Mesenchymal stem cell (in vitro differentiated cells and primary cell): ENCODE measurements around the gene FGD2.
A peak's percentile ranks its signal among the peaks of the same experiment; 100 is the strongest.

Experiments
- DNase-seq: peaks from one replicate; pipeline ENCODE4 v3.0.0-alpha.2; 2013
- H2AFZ ChIP-seq: one replicate; pipeline ENCODE4 v1.6.1; 2013; ENCODE audit warnings: low read depth, mild to moderate bottlenecking, control low read depth, inconsistent platforms, low read length, moderate library complexity
- H2AK5ac ChIP-seq: 2 replicates; pipeline ENCODE4 v1.6.1; 2013; ENCODE audit warnings: low read length, moderate library complexity, mild to moderate bottlenecking, inconsistent platforms; ENCODE audit not compliant: severe bottlenecking
- H2BK120ac ChIP-seq: one replicate; pipeline ENCODE4 v1.6.1; 2013; ENCODE audit warnings: low read depth, mild to moderate bottlenecking, inconsistent platforms, low read length, moderate library complexity
- H2BK12ac ChIP-seq, 2 experiments: one replicate each; pipeline ENCODE4 v1.6.1; 2013; ENCODE audit warnings: inconsistent platforms in 2 of 2, low read length in 2 of 2, mild to moderate bottlenecking in 2 of 2, moderate library complexity in 2 of 2, control low read depth in 1 of 2
- H2BK15ac ChIP-seq: one replicate; pipeline ENCODE4 v1.6.1; 2013; ENCODE audit warnings: mild to moderate bottlenecking, low read depth, inconsistent platforms; ENCODE audit not compliant: poor library complexity, severe bottlenecking
- H2BK5ac ChIP-seq: 2 replicates; pipeline ENCODE4 v1.6.1; 2013; ENCODE audit warnings: low read depth, mild to moderate bottlenecking, low read length, control low read depth, inconsistent platforms; ENCODE audit not compliant: poor library complexity, severe bottlenecking
- H3K14ac ChIP-seq, 2 experiments: one replicate each; pipeline ENCODE4 v1.6.1; 2013; ENCODE audit warnings: inconsistent platforms in 2 of 2, low read length in 2 of 2, control low read depth in 1 of 2, mild to moderate bottlenecking in 1 of 2, moderate library complexity in 1 of 2
- H3K18ac ChIP-seq, 2 experiments: one replicate each; pipeline ENCODE4 v1.6.1; 2013; ENCODE audit warnings: inconsistent platforms in 2 of 2, low read length in 2 of 2, control low read depth in 1 of 2, low read depth in 1 of 2, mild to moderate bottlenecking in 1 of 2
- H3K23ac ChIP-seq, 2 experiments: one replicate each; pipeline ENCODE4 v1.6.1; 2013; ENCODE audit warnings: inconsistent platforms in 2 of 2, low read length in 2 of 2, mild to moderate bottlenecking in 2 of 2, moderate library complexity in 2 of 2, control low read depth in 1 of 2
- H3K27ac ChIP-seq: 2 replicates; pipeline ENCODE4 v1.5.1; 2013; ENCODE audit warnings: mild to moderate bottlenecking, moderate library complexity, low read length, control low read depth, inconsistent platforms; ENCODE audit not compliant: poor library complexity, severe bottlenecking
- H3K27me3 ChIP-seq, 2 experiments: 2 replicates each; pipeline versions ENCODE4 v1.6.1 to v1.7.0; 2013; ENCODE audit warnings: low read length in 2 of 2, mild to moderate bottlenecking in 2 of 2, moderate library complexity in 2 of 2, control low read depth in 1 of 2, inconsistent platforms in 1 of 2; ENCODE audit not compliant: control insufficient read depth in 1 of 2, insufficient read depth in 1 of 2
- H3K36me3 ChIP-seq, 2 experiments: 2 replicates each; pipeline versions ENCODE4 v1.6.1 to v1.7.0; 2013; ENCODE audit warnings: low read length in 2 of 2, control low read depth in 1 of 2, inconsistent platforms in 1 of 2, low read depth in 1 of 2, mild to moderate bottlenecking in 1 of 2; ENCODE audit not compliant: insufficient read depth in 2 of 2, control insufficient read depth in 1 of 2
- H3K4ac ChIP-seq, 2 experiments: one replicate each; pipeline ENCODE4 v1.6.1; 2013; ENCODE audit warnings: inconsistent platforms in 2 of 2, low read length in 2 of 2, mild to moderate bottlenecking in 2 of 2, moderate library complexity in 2 of 2, control low read depth in 1 of 2, low read depth in 1 of 2
- H3K4me1 ChIP-seq: 2 replicates; pipeline ENCODE4 v1.6.1; 2013; ENCODE audit warnings: low read depth, low read length, control low read depth; ENCODE audit not compliant: control insufficient read depth, insufficient read depth
- H3K4me2 ChIP-seq: 2 replicates; pipeline ENCODE4 v1.6.1; 2013; ENCODE audit warnings: low read length, mild to moderate bottlenecking, inconsistent platforms; ENCODE audit not compliant: poor library complexity, severe bottlenecking
- H3K4me3 ChIP-seq, 2 experiments: 2 replicates each; pipeline versions ENCODE4 v1.5.1 to v1.7.0; 2013; ENCODE audit warnings: low read length in 2 of 2, mild to moderate bottlenecking in 2 of 2, control low read depth in 1 of 2, low read depth in 1 of 2; ENCODE audit not compliant: insufficient read depth in 1 of 2
- H3K79me1 ChIP-seq: replicated peaks from 2 replicates; pipeline ENCODE4 v1.6.1; 2013; ENCODE audit warnings: mild to moderate bottlenecking, control low read depth, low read length, inconsistent platforms; ENCODE audit not compliant: poor library complexity, severe bottlenecking
- H3K9ac ChIP-seq: 2 replicates; pipeline ENCODE4 v1.7.0; 2013; ENCODE audit warnings: mild to moderate bottlenecking, low read length, moderate library complexity
- H3K9me3 ChIP-seq: 2 replicates; pipeline ENCODE4 v1.7.0; 2013; ENCODE audit warnings: mild to moderate bottlenecking, low read length; ENCODE audit not compliant: control insufficient read depth
- H4K8ac ChIP-seq: one replicate; pipeline ENCODE4 v1.6.1; 2013; ENCODE audit warnings: inconsistent platforms, mild to moderate bottlenecking, low read length, moderate library complexity
- H4K91ac ChIP-seq: one replicate; pipeline ENCODE4 v1.6.1; 2013; ENCODE audit warnings: mild to moderate bottlenecking, low read length, inconsistent platforms
- WGBS: methylation state at CpG from one replicate; pipeline ENCODE4 v1.1.7; 2013; ENCODE audit warnings: mixed read lengths; 5-methylcytosine and 5-hydroxymethylcytosine counted together

FGD2 gene

DNA sequence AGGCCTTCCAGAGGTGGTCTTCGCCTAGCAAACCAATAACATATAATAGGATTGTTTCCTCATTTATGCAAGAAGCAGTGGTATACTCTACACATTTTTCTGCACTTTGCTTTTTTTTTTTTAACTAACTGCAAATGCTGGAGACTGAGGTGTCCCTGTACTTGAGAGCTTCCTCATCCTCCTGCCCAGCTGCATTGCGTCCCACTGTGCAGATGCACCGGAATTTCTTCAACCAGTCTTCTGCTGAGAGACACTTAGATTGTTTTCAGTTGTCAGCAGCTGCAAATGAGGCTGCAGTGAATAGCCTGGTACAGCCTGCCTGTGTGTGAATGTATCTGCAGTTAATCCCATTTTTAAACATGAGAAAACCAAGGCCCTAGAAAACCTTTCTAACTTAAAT, 11.5 kb downstream of the FGD2 start:
- no peak overlapping the region for H2BK15ac ChIP-seq
- H3K79me1 ChIP-seq = no peaks in the 10 kb centered on the region
- no peak overlapping the region for H2BK120ac ChIP-seq
- no peak overlapping the region for H3K4me2 ChIP-seq
- no peak overlapping the region for H3K4me3 ChIP-seq
- no peak for DNase-seq
- no peak overlapping the region for H2AK5ac ChIP-seq
- H4K8ac ChIP-seq = no peak overlapping the region
- no peaks in the 10 kb centered on the region for H3K9me3 ChIP-seq
- H4K91ac ChIP-seq = no peak overlapping the region
- no peak overlapping the region for H3K14ac ChIP-seq
- peaks cover 13% of the 10 kb centered on the region for H3K4me1 ChIP-seq
- no peak overlapping the region for H3K27ac ChIP-seq
- H3K9ac ChIP-seq = no peak overlapping the region
- H3K36me3 ChIP-seq = no peaks in the 10 kb centered on the region
- no peak overlapping the region for H2BK5ac ChIP-seq
- H2BK12ac ChIP-seq = no peak overlapping the region
- H3K4ac ChIP-seq = no peak overlapping the region
- no peak overlapping the region for H3K18ac ChIP-seq
- WGBS = 94% methylated on average over 2 of the region's 3 CpGs
- H3K23ac ChIP-seq = no peak overlapping the region
- peaks cover 0 to 7% of the 10 kb centered on the region in 2 experiments for H3K27me3 ChIP-seq
- no peak overlapping the region for H2AFZ ChIP-seq

DNA sequence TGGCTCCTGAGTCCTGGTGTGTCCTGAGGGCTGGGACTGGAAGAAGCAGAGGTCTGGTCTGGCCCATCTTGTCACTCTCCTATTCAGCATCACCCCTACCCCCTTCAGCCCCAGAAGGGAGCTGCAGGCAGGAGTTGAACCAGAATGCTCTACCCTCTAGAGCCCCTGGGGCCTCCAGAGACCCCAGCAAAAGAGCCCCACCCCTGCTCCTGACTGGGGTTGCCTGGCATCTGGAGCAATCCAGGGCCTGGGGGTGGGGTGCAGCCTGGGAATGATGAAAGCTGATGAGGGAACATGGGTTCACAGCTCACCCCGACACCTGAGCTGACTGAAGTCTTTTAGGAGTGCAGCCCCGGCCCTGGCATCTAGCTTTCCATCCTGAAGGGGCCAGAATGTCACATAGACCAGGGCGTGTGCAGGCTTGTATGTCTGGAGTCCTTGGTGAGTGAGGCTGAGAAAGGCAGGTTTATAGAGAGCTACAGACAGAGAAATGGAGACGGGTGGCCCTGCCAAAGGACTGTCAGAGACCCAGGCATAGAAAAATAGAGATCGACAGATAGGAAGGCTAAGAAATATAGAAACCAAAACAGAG, 12.2 kb downstream of the FGD2 start:
- H2BK15ac ChIP-seq = no peak overlapping the region
- no peak overlapping the region for H2BK120ac ChIP-seq
- no peaks in the 10 kb centered on the region for H3K36me3 ChIP-seq
- H3K18ac ChIP-seq = no peak overlapping the region
- 71% methylated on average over 5 of the region's 5 CpGs for WGBS
- no peak overlapping the region for H3K4ac ChIP-seq
- H3K27me3 ChIP-seq = peaks cover 0 to 7% of the 10 kb centered on the region in 2 experiments
- H3K9ac ChIP-seq = peak overlapping the region; percentile 61
- no peak for DNase-seq
- H2AFZ ChIP-seq = peak overlapping the region; percentile 30
- no peak overlapping the region for H3K4me2 ChIP-seq
- H3K9me3 ChIP-seq = no peaks in the 10 kb centered on the region
- peak overlapping the region; percentile 81 for H4K8ac ChIP-seq
- H3K23ac ChIP-seq = no peak overlapping the region
- H3K27ac ChIP-seq = no peak overlapping the region
- peaks cover 19% of the 10 kb centered on the region for H3K4me1 ChIP-seq
- no peak overlapping the region for H3K4me3 ChIP-seq
- H3K79me1 ChIP-seq = no peaks in the 10 kb centered on the region
- no peak overlapping the region for H4K91ac ChIP-seq
- no peak overlapping the region for H3K14ac ChIP-seq
- H2BK5ac ChIP-seq = no peak overlapping the region
- H2BK12ac ChIP-seq = no peak overlapping the region
- no peak overlapping the region for H2AK5ac ChIP-seq

DNA sequence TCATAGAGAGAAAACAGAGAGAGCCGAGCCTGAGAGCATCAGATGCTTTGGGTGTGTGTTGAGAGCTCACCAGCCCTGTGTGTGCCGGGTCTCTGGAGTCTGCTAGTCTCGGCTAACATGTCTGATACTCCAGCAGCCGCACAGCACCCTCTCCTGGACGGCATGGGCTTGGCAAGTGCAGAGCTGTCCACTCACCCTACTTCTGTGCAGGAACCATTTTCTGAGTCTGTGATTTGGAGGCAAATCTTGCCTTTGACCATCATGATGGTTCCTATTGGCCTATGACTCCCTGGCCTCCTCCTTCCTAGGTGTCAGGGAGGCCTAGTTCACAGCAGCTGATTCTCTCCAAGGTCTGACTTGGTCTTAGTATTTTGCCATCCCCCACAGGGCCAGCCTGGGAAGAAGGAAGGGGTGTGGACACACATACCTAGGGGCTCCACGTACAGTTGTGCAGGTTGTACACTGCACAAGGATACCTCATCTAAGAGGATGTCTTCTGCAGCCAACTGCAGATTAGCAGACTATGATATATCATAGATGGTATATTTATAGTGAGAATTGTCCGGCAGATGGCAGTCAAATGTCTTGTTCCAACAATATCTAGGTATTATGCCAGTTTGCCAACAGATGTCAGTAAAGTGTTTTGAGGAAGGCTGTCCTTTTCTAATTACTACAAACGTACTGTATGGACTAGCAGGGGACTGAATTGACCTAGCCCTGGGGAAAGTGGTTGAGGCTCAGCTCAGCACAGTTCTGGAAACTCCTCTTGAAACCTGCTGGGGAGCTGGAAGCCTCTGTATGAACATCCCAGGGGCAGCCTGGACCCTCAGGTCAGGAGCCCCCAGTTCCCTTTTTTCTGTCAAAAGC, 13.0 kb downstream of the FGD2 start:
- DNase-seq = peak; percentile 87
- no peaks in the 10 kb centered on the region for H3K36me3 ChIP-seq
- WGBS = 4% methylated on average over 8 of the region's 8 CpGs
- H3K23ac ChIP-seq = no peak overlapping the region
- H3K14ac ChIP-seq = no peak overlapping the region
- no peak overlapping the region for H2BK5ac ChIP-seq
- no peak overlapping the region for H2AK5ac ChIP-seq
- peak overlapping the region; percentile 29 for H3K27ac ChIP-seq
- H3K18ac ChIP-seq = no peak overlapping the region
- peak overlapping the region in 1 of 2 experiments; percentile 54 for H2BK12ac ChIP-seq
- H3K4ac ChIP-seq = no peak overlapping the region
- no peak overlapping the region for H3K4me3 ChIP-seq
- H2AFZ ChIP-seq = peak overlapping the region; percentile 78
- peak overlapping the region; percentile 61 for H3K9ac ChIP-seq
- no peak overlapping the region for H2BK120ac ChIP-seq
- no peak overlapping the region for H4K8ac ChIP-seq
- H3K9me3 ChIP-seq = no peaks in the 10 kb centered on the region
- H3K4me1 ChIP-seq = peaks cover 17% of the 10 kb centered on the region
- H2BK15ac ChIP-seq = no peak overlapping the region
- no peak overlapping the region for H4K91ac ChIP-seq
- no peaks in the 10 kb centered on the region for H3K79me1 ChIP-seq
- H3K4me2 ChIP-seq = no peak overlapping the region
- H3K27me3 ChIP-seq = peaks cover 0 to 7% of the 10 kb centered on the region in 2 experiments

DNA sequence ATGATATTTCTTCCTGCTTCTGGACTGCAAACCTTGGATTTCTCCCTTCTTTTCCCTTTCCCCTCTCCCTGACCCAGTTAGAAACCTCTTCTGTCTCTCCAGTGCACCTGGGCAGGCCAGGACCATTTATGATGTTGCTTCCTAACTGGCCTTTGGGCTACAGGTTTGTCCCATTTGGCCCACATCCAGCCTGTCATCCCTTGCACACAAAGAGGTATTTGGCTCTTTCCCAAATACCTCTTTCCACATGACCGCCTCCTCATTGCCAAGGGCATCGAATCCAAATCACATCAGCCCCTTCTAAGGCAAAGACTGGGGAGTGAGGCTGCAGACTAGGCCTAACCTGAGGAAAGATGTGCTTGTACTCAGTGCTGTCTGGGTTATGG, 13.6 kb downstream of the FGD2 start:
- H2AFZ ChIP-seq = no peak overlapping the region
- peaks cover 0 to 7% of the 10 kb centered on the region in 2 experiments for H3K27me3 ChIP-seq
- no peaks in the 10 kb centered on the region for H3K79me1 ChIP-seq
- H3K18ac ChIP-seq = no peak overlapping the region
- no peak for DNase-seq
- no peak overlapping the region for H3K23ac ChIP-seq
- no peak overlapping the region for H2BK120ac ChIP-seq
- no peak overlapping the region for H4K8ac ChIP-seq
- 93% methylated on average over 2 of the region's 2 CpGs for WGBS
- H2BK12ac ChIP-seq = no peak overlapping the region
- peak overlapping the region; percentile 29 for H3K27ac ChIP-seq
- H3K4me2 ChIP-seq = no peak overlapping the region
- no peak overlapping the region for H3K14ac ChIP-seq
- peak overlapping the region; percentile 4 for H2AK5ac ChIP-seq
- no peaks in the 10 kb centered on the region for H3K36me3 ChIP-seq
- H3K4me1 ChIP-seq = peaks cover 17% of the 10 kb centered on the region
- no peak overlapping the region for H3K9ac ChIP-seq
- H3K9me3 ChIP-seq = no peaks in the 10 kb centered on the region
- no peak overlapping the region for H2BK5ac ChIP-seq
- no peak overlapping the region for H3K4ac ChIP-seq
- H3K4me3 ChIP-seq = no peak overlapping the region
- peak overlapping the region; percentile 43 for H4K91ac ChIP-seq
- no peak overlapping the region for H2BK15ac ChIP-seq
